GM19395 (cell line): ENCODE measurements around the gene FGF13.
A peak's percentile ranks its signal among the peaks of the same experiment; 100 is the strongest.

ENCODE experiments used
- ATAC-seq: cut with Tn5 transposase; IDR thresholded peaks from one replicate; pipeline ENCODE4 v1.9.1; 2021; ENCODE audit warnings: mild to moderate bottlenecking, moderate library complexity; ENCODE audit not compliant: unreplicated experiment

Gene FGF13

DNA sequence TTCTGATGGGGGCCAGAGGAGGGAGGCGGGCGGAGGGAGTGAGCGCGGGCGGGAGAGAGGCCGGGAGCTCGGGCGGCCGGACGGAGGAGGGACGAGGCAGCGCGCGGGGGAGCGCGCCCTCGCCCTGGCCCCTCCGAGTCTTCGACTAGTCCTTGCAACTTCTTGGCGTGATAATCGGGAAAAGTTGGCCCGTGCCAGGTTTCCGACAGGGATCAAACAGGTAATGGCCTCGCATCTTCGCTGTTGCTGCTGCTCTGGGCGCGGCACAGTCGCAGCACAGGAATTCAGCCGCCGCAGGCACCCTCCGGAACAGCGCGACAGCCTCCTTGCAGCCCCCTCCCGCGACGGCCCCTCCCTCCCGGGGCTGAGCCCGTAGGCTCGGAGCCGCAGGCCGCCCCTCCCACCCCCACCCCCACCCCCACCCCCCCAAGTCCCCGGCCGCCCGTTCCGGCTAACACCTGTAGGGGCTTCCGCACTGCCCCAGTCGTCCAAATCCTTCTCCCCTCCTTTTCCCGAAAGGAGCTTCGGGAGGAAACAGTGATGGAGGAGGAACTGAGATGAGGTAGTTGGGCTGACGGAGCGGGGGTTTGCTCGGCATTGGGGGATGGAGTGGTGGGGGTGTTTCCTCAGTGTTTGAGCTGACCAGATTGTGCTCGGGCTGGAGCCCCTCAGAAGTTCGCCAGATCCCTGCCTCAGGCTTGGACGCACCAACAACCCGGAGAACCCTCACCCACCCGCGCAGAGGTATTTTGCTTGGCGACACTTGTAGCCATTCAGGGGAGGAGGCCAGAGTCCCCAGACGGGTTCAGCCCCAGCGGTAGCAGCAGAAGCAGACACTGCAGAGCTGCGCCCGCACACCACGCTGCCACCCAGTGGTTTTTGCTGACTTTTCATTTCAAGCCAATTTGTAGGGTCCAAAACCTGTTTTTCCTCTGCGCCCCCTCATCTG, at the start of gene FGF13:
Gene FGF13 (minus strand): TSS at position 319 of the 949 bp plus-strand sequence. CDS start 714 bp downstream, outside the sequence.
- ATAC-seq, result no peak

- ATAC-seq, result no peak
Measured at GRCh38 chrX:138759217-138759943, 47.9 kb upstream of the FGF13 start.

- ATAC-seq, result no peak
Measured at GRCh38 chrX:138756234-138756633, 44.7 kb upstream of the FGF13 start.

DNA sequence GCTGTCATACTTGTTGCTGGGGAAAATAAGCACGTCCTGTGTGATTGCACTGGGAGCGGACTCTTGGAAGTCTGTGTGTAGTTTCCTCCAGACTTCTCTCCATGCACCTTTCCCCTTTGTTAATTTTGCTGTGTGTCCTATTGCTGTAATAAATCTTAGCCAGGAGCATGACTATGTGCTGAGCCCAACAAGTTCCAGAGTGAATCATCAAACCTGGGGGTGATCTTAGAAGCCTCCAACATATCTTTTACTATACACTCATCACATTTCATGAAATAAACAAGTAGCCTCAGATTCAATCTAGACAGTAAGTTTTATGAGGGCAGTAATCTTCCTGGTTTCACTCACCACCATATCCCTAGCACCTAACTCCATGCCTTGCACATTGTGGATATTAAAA, 43.3 kb upstream of the FGF13 start:
- ATAC-seq, result no peak

- no peak for ATAC-seq
Measured at GRCh38 chrX:138748480-138748879, 37.0 kb upstream of the FGF13 start.

DNA sequence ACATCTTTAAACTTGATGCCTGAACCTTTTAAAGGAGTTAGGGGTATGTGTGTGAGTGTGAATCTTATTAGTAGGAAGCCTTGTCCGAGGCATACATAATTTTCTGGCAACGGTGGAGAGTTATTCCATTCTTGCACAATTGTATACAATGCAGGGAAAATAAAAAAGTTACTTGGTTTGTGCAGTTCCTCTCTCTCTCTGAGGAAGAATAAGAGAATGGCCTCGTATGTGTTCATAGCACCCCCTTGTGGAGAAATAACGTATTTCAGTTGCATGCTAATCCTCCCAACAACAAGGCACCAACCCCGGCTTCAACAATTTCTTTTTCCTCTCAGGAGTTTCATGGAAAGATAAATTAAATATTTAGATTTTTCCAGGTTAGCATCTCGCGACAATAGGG, 33.7 kb upstream of the FGF13 start:
- ATAC-seq, result peak; percentile 85

DNA sequence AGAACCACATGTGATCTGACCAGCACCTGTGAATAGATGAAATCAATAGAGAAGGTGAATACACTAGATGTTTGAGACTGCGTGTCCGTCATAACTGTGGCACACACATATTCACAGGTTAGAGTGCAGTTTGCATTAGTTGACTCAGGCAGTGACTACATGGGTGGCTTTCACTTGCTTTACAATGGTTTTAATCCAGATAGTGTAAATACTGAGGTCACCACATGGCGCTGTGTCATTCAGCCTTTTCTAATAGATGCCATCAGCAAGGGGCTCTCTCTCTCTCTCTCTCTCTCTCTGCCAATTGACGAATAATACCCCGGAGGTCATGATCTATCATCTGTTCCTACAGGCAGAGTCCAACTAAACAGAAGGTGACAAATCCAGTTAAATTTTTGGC, 30.7 kb upstream of the FGF13 start:
- no peak for ATAC-seq

DNA sequence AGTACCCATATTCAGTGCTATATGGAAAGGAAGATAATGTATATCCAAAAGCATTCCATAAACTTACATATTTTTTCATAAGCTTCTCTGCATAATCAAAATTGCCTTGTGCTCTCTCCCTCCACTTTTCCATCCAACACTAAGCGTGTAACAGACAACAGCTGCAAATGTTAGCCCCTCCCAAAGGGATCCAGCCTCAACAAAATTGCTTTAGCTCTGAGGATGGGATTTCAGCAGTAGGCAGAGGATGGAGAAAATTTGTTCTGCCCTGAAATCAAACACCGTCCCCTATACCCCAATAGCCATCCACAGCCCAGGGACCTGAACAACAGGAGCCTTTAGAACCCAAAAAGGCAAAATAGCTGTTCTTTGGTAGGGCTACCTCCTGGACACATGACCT, 28.8 kb upstream of the FGF13 start:
- ATAC-seq, result no peak

- ATAC-seq, result no peak
Measured at GRCh38 chrX:138723301-138723700, 11.8 kb upstream of the FGF13 start.

GRCh38 chrX:138719396-138719795, 7.9 kb upstream of the FGF13 start:
- ATAC-seq, result no peak

DNA sequence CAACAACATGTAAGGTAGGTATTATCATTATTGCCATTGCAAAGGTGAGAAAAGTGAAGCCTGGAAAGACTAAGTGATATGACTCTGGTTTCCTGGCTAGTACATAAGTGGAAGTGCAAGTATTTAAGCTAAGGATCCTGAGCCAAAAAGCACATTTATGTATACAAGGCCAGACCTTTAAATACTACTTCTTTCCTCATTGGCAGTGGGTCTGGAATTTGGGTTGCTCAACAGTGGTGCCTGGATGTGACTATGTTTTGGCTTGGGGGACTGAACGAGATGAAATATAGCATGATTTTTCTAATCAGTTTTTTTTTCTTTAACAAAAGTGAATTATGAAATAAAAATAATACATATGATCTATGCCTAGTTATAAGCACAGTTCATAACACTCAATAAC, 7.4 kb upstream of the FGF13 start:
- ATAC-seq, result no peak

- no peak for ATAC-seq
Measured at GRCh38 chrX:138710866-138711341, 613 bp downstream of the FGF13 start.

- ATAC-seq, result no peak
Measured at GRCh38 chrX:138709886-138710791, 1.4 kb downstream of the FGF13 start.

DNA sequence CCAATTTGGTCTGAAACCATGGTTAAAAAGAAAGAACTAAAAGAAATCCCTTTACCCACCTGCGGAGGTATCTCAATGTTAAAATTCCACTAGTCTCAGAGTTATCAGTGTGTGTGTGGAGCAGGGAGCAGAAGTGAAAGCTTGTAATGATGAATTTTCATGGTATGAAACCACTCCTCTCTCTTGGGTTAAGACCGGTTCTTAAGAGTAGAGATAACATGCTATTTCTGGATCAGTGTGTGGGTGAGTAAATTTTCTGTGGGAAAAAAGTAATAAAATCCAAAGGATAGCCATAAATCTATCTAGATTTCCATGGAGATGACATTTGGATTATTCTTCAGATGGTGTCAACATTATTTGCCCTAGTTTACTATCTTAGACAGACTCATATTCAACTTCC, 3.2 kb downstream of the FGF13 start:
- ATAC-seq, result no peak

GRCh38 chrX:138704596-138704995, 6.9 kb downstream of the FGF13 start:
- no peak for ATAC-seq

GRCh38 chrX:138704101-138704500, 7.4 kb downstream of the FGF13 start:
- ATAC-seq, result no peak

- ATAC-seq, result no peak
Measured at GRCh38 chrX:138692591-138692990, 18.9 kb downstream of the FGF13 start.

DNA sequence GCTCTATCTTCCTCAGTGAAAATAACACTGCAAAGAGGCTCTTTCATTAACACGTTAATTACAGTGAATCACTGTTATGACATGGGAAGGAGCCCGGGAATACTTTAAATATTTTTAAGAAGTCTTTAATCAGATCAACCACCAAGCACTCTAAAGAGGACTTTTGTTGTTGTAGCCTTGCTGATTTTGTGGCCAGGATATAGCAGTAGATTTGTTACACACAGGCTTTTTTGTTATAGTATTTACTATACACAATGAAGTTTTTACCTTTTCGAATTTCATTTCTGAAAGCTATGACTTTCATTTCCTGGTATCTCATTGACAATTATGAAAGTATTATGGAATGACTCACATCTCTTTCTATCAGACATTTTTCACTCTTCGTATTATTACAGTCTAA, 20.3 kb downstream of the FGF13 start:
- no peak for ATAC-seq

DNA sequence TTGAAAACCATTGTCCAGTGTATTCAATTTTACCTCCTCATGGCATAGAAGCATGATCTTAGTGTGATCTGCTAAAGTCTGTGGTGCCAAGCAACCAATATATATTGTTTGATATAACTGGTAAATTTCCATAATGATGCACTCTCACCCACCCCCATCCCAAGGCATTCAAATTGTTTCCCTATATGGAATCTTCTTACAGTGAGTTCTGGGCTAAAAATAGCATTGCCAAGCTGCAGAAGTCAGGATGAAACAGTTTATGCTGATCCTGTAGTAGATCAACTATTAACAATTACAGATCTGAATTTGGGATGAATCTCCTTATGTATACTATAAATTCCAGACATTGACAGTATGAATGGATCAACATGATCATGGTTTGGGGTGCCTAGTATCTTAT, 20.9 kb downstream of the FGF13 start:
- ATAC-seq, result no peak

DNA sequence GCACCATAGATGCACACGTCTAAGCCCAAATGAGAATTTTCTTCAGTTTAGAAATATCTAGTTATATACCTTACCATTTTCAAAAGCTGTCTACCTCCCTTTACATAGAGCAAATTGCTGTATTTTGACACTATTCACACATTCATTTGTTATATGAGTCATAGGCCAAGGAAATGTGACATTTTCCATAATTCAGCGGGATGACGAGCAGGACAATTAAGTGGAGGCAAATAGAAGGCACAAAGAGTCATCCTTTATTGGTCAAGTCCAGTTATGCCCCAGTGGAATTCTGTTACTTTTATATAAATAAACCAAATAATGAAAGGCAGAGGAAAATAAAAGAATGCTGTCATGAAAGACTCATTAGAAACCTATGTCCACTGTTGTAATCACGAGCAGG, 27.9 kb downstream of the FGF13 start:
- no peak for ATAC-seq

DNA sequence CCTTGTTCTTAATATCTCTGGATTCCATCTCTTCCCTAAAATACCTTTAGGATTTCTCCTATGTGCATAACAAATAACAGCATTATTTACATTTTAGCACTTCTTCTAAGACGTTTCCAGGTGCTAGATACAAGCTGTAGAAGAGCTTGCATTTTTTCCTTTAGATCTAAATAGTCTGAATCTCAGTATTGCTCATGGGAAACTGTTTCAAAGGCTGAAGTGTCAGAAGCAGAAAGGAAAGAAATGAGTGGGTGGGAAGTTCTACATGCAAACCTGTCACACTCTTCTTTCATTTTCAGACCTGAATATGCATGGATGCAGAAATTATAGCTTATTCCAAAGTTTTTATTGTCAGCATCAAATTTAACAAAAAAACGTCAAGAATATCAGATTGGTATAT, 41.8 kb downstream of the FGF13 start:
- no peak for ATAC-seq
